ENCODE data around the gene RNF26.

The RNF26 gene

GRCh38 chr11:119334174-119334930 lies at the start of gene RNF26:
Gene RNF26, plus strand, starts transcription at chr11:119334527. Its CDS starts 596 bp downstream, at chr11:119335123.
- peak; percentile 97 for DNase-seq (ENCODE audit: low read depth)

- no peak for DNase-seq (ENCODE audit: low read depth)
Measured at GRCh38 chr11:119285431-119285830, 48.9 kb upstream of the RNF26 start.

GRCh38 chr11:119288219-119288618 lies 46.1 kb upstream of the RNF26 start:
- DNase-seq (ENCODE audit: low read depth), result no peak

- DNase-seq (ENCODE audit: low read depth), result no peak
Measured at GRCh38 chr11:119290894-119291497, 43.3 kb upstream of the RNF26 start.

- DNase-seq (ENCODE audit: low read depth), result no peak
Measured at GRCh38 chr11:119293461-119293860, 40.9 kb upstream of the RNF26 start.

- no peak for DNase-seq (ENCODE audit: low read depth)
Measured at GRCh38 chr11:119295178-119295577, 39.1 kb upstream of the RNF26 start.

- no peak for DNase-seq (ENCODE audit: low read depth)
Measured at GRCh38 chr11:119297938-119298337, 36.4 kb upstream of the RNF26 start.

GRCh38 chr11:119298726-119299125 lies 35.6 kb upstream of the RNF26 start:
- no peak for DNase-seq (ENCODE audit: low read depth)

- DNase-seq (ENCODE audit: low read depth), result no peak
Measured at GRCh38 chr11:119299416-119299815, 34.9 kb upstream of the RNF26 start.

- DNase-seq (ENCODE audit: low read depth), result no peak
Measured at GRCh38 chr11:119300198-119300964, 33.9 kb upstream of the RNF26 start.

GRCh38 chr11:119303227-119303718 lies 31.1 kb upstream of the RNF26 start:
- no peak for DNase-seq (ENCODE audit: low read depth)

- DNase-seq (ENCODE audit: low read depth), result no peak
Measured at GRCh38 chr11:119305556-119306372, 28.6 kb upstream of the RNF26 start.

- peak; percentile 90 for DNase-seq (ENCODE audit: low read depth)
Measured at GRCh38 chr11:119306373-119306890, 27.9 kb upstream of the RNF26 start.

- DNase-seq (ENCODE audit: low read depth), result no peak
Measured at GRCh38 chr11:119307219-119307618, 27.1 kb upstream of the RNF26 start.

GRCh38 chr11:119307974-119308373 lies 26.4 kb upstream of the RNF26 start:
- no peak for DNase-seq (ENCODE audit: low read depth)

GRCh38 chr11:119309411-119309810 lies 24.9 kb upstream of the RNF26 start:
- no peak for DNase-seq (ENCODE audit: low read depth)

GRCh38 chr11:119309953-119310681 lies 24.2 kb upstream of the RNF26 start:
- no peak for DNase-seq (ENCODE audit: low read depth)

GRCh38 chr11:119310682-119311052 lies 23.7 kb upstream of the RNF26 start:
- DNase-seq (ENCODE audit: low read depth), result no peak

- no peak for DNase-seq (ENCODE audit: low read depth)
Measured at GRCh38 chr11:119314726-119315125, 19.6 kb upstream of the RNF26 start.

GRCh38 chr11:119315131-119316015 lies 19.0 kb upstream of the RNF26 start:
- DNase-seq (ENCODE audit: low read depth), result no peak
